ENCODE results near the gene USP6NL. TPM values are rescaled to one million over a fixed set of nuclear protein-coding genes. Genes with fewer than 3 reads are reported as not detected.

The USP6NL gene
- total RNA-seq, 1 donor: 14.7 TPM

DNA sequence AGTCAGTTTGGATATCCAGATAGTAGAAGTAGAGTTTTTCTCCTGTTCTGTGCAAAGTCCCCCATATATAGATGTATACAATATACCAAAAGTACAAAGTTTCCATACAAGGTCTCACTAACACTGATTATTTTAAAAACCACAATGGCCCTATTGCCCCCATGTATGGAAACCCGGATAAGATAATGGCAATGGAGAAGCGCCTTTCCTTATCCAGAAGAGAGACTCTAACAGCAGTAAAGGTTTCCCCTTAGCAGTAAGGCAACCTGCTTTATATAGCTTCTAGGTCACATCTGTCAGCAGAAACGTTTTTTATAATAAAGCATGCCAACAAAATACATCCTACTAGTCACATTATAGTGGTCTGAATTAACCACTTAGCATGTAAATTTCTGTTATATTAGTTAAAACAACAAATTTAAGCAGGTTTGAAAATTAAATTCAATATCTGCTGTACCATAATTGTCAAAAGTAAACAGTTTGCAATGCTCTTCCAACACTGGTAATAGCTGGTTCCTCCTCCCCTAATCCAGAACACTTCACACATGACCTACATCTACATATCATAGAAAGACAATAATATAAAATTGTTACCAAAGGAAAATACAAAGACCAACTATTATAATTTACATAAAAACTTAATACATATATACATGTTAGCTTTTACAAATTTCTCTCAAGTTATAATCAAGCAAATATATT, 22.4 kb downstream of the USP6NL start:
- peaks cover 24% of the 10 kb centered on the region for H3K4me1 ChIP-seq (ENCODE audit: insufficient read depth, low read length)
- H3K27me3 ChIP-seq (ENCODE audit: insufficient read depth, low read length): no peaks in the 10 kb centered on the region
- no peaks in the 10 kb centered on the region for H3K9me3 ChIP-seq (ENCODE audit: low read depth, low read length)
- H3K4me3 ChIP-seq (ENCODE audit: low read length): no peak overlapping the region

DNA sequence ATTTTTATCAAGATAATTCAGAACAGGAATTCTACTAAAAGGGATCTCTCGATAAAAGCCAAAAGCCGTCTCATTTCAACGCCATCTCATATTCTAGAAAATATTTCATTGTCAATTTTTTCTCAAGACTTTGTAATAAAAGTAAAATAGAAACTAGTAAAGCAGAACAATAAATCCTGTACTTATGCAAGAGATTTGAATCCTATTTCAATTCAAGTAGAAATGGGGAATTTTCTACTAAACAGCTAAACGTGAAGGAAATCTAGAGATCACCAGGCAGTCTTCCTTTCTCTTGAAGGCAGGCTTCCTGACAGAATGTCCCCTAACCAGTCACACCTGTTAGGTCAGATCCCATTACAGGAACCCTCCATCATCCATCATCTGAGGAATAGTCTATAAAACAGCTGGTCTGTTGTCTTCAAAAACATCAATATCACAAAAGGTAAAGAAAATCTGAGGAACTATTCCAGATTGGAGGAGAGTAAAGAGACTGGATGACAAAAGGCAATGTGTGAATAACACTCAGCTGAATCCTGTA, 23.7 kb downstream of the USP6NL start:
- no peaks in the 10 kb centered on the region for H3K27me3 ChIP-seq (ENCODE audit: insufficient read depth, low read length)
- peaks cover 24% of the 10 kb centered on the region for H3K4me1 ChIP-seq (ENCODE audit: insufficient read depth, low read length)
- no peak overlapping the region for H3K4me3 ChIP-seq (ENCODE audit: low read length)
- no peaks in the 10 kb centered on the region for H3K9me3 ChIP-seq (ENCODE audit: low read depth, low read length)

DNA sequence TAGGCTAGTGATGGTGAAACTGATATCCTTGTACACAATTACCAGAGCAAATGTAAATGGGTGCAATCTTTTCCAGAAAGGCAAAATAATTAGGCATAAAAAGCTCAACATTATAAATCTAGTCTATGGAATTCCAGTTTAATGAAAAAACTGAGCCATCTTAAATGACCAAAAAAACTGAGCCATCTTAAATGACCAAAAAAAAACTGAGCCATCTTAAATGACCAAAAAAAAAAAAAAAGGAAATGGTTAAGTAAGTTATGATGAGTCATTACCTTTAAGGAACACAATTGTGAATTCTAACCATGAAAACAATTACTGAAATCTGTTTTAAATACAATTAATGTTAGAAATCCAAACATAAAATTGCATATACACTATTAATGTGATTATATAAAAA, 25.3 kb downstream of the USP6NL start:
- Histone ChIP-seq H3K4me3 (ENCODE audit: low read length) (no peak overlapping the region), H3K27me3 (ENCODE audit: insufficient read depth, low read length) (no peaks in the 10 kb centered on the region), H3K4me1 (ENCODE audit: insufficient read depth, low read length) (peaks cover 24% of the 10 kb centered on the region), H3K9me3 (ENCODE audit: low read depth, low read length) (no peaks in the 10 kb centered on the region)

DNA sequence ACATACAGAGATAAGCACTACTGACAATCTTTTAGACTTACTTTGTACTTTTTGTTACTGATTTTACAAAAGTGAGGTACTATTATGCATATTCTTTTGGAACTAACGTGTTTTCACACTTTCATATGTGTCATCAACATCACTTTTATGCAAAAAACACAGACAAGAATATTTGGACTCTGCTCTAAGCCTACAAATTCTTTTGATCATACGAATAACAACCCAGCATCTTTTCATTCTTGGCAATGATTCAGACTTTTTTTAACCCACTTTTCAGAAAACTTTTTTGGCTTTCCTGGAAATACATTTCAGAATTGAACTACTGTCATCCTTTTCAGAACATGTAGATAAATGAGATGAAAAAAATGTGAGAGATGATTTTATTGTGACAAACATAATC, 30.2 kb downstream of the USP6NL start:
- peaks cover 20% of the 10 kb centered on the region for H3K4me1 ChIP-seq (ENCODE audit: insufficient read depth, low read length)
- H3K27me3 ChIP-seq (ENCODE audit: insufficient read depth, low read length): no peaks in the 10 kb centered on the region
- H3K9me3 ChIP-seq (ENCODE audit: low read depth, low read length): no peaks in the 10 kb centered on the region
- no peak overlapping the region for H3K4me3 ChIP-seq (ENCODE audit: low read length)

DNA sequence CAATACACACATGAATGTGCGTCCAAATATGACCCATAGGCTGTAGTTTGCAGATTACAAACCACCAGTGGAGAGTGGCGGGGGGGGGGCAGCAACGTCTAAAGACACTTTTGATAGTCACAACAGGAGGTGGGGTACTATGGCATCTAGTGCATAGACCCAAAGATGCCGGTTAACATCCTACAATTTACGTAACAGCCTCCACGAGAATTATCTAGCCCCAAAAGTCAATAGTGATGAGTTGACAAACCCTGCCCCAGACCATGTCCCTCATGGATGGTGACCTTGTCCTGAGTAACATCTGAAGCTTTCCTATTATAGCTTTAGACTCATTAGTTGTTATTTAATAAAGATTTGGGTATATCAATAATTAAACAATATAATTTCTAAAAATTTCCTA, 31.6 kb downstream of the USP6NL start:
- Histone ChIP-seq H3K4me1 (ENCODE audit: insufficient read depth, low read length) (peaks cover 10% of the 10 kb centered on the region), H3K4me3 (ENCODE audit: low read length) (no peak overlapping the region), H3K27me3 (ENCODE audit: insufficient read depth, low read length) (no peaks in the 10 kb centered on the region), H3K9me3 (ENCODE audit: low read depth, low read length) (no peaks in the 10 kb centered on the region)

DNA sequence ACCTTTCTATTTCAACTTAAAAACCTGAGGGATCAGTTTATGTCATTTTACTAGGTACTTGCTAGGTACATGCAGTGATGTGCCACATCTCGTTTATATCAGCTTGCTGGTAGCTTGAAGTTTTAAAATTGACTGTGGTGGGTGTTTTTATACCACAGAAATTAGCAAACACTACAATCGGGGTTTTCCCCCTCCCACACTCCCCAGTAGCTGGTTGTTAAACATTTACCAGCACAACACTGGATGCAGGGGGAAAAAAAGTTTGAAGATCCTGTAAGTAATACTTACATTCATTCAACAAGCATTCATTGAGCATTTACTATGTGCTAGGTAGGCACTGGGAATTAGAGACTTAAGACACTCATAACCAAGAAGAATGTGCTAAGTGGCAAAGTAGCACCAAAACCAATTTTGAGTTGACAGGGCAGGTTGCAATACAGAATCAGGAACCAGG, 32.6 kb downstream of the USP6NL start:
- H3K27me3 ChIP-seq (ENCODE audit: insufficient read depth, low read length): no peaks in the 10 kb centered on the region
- no peak overlapping the region for H3K4me3 ChIP-seq (ENCODE audit: low read length)
- peaks cover 10% of the 10 kb centered on the region for H3K4me1 ChIP-seq (ENCODE audit: insufficient read depth, low read length)
- H3K9me3 ChIP-seq (ENCODE audit: low read depth, low read length): no peaks in the 10 kb centered on the region

DNA sequence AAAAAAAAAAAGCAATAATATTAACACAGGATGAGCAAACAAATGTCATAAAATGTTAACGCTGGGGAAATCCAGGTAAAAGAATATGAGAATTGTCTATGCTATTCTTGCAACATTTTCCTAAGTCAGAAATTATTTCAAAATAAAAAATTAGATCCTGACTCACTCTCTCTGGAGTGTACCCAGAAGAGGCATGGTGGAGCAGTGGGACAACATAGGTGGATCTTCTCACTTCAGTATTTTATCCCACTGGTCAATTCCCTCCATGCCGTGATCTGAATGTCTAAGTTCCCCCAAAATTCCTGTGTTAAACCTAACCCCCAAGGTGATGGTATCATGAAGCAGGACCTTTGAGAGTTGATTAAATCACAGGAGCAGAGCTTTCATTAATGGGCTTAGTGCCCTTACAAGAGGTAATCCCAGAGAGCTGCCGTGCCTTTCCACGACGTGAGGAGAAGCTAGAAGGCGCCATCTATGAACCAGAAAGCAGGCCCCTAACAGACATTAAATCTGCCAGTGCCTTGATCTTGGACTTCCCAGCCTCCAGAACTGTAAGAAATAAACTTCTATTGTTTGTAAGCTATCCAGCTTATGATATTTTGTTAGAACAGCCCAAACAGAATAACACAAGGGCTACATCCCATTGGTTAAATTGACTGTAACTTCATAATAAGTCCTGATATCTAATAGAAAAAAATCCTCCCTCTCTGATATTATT, 35.2 kb downstream of the USP6NL start:
- Histone ChIP-seq H3K4me1 (ENCODE audit: insufficient read depth, low read length) (peaks cover 16% of the 10 kb centered on the region), H3K9me3 (ENCODE audit: low read depth, low read length) (no peaks in the 10 kb centered on the region), H3K27me3 (ENCODE audit: insufficient read depth, low read length) (no peaks in the 10 kb centered on the region), H3K4me3 (ENCODE audit: low read length) (no peak overlapping the region)

DNA sequence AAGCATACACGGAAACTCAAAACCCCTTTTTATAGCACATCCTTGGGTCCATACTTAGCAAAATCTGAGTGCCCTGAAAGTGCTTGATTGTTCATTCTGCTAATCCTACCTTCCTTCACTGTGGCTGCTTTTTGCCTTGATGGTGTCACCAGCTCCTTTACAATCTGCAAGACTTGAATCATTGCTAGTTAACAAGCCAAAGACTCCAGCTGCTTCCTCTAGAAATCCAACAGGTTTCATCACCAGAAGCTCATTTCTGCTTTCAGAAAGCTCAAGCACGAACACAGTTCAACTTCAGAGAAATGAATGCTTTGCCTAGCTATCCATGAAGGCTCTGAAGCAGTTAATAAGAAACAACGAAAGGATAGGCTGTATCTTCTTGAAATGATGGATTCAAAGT, 38.0 kb downstream of the USP6NL start:
- H3K4me1 ChIP-seq (ENCODE audit: insufficient read depth, low read length): peaks cover 13% of the 10 kb centered on the region
- no peaks in the 10 kb centered on the region for H3K27me3 ChIP-seq (ENCODE audit: insufficient read depth, low read length)
- H3K9me3 ChIP-seq (ENCODE audit: low read depth, low read length): no peaks in the 10 kb centered on the region
- H3K4me3 ChIP-seq (ENCODE audit: low read length): no peak overlapping the region

DNA sequence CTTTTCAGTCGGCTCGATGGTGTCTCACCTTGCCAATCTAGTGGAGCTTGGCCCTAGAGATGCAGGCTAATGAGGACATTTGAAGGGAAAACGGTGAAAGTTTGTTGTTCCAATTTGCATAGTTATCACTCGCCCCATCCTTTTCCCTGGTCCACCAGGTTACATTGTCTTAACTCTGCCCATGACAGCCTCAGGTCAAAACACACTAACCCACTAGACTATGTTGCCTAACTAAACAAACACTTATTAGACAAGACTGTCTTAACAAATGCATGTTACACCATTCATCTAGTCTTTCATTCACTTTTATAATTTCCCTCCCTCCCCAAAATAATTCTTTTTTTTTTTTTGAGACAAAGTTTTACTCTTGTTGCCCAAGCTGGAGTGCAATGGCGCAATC, 40.7 kb downstream of the USP6NL start:
- peaks cover 10% of the 10 kb centered on the region for H3K4me1 ChIP-seq (ENCODE audit: insufficient read depth, low read length)
- H3K9me3 ChIP-seq (ENCODE audit: low read depth, low read length): no peaks in the 10 kb centered on the region
- H3K27me3 ChIP-seq (ENCODE audit: insufficient read depth, low read length): no peaks in the 10 kb centered on the region
- H3K4me3 ChIP-seq (ENCODE audit: low read length): no peak overlapping the region

DNA sequence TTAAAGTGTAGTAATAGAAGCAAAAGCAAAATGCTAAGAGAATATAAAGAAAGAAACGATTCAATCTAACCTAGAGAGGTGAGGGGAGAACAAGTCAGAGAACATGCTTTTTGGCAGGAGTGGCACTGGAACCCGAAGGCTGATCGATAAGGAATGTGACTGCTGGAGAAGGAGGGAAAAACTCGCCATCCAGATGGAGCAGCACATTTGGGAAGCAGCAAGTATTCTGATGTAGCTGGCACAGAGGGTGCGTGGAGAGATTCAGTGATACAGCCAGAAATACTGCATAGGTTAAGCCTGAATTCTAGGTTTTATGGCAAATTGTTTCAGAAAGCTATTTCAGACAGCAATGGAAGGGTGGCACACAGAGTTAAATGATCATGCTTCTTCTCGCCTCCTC, 42.0 kb downstream of the USP6NL start:
- H3K9me3 ChIP-seq (ENCODE audit: low read depth, low read length): no peaks in the 10 kb centered on the region
- H3K27me3 ChIP-seq (ENCODE audit: insufficient read depth, low read length): no peaks in the 10 kb centered on the region
- peaks cover 12% of the 10 kb centered on the region for H3K4me1 ChIP-seq (ENCODE audit: insufficient read depth, low read length)
- H3K4me3 ChIP-seq (ENCODE audit: low read length): no peak overlapping the region

DNA sequence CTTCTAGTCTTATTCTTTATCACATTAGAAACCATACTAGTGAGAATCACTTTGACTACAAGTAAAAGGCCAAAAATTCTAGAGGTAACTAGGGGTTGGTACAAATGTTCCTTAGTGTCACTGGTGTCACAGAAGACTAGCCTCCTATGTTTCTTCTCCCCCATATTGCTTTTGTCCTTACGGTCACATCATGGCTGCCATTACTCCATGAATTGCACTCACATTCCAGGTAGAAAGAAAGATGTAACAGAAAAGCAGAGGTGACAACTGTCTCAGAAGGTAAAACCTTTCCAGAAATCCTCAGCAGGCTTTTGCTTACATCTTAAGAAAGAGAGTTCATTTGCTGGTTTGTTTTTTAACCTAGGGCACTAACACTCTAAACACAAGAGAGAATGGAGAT, 42.9 kb downstream of the USP6NL start:
- no peaks in the 10 kb centered on the region for H3K9me3 ChIP-seq (ENCODE audit: low read depth, low read length)
- H3K27me3 ChIP-seq (ENCODE audit: insufficient read depth, low read length): no peaks in the 10 kb centered on the region
- H3K4me3 ChIP-seq (ENCODE audit: low read length): no peak overlapping the region
- peaks cover 13% of the 10 kb centered on the region for H3K4me1 ChIP-seq (ENCODE audit: insufficient read depth, low read length)

DNA sequence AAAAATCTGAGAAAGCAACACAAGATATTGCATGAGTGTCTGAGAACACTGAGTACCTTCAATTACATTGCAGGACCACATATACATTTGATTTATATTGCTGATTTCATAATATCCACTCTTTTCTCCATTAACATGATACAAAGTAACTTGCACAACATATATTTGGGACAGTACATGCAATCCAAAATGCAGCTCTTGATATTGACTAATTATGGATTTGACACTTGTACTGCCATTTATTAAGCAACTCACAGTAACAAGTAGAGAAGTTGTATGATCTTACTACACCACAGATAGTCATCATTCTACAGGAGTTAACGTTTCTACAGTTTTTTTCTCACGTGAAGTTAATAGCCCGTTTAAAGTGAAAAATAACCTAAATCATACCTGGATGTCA, 46.7 kb downstream of the USP6NL start:
- peaks cover 13% of the 10 kb centered on the region for H3K4me1 ChIP-seq (ENCODE audit: insufficient read depth, low read length)
- H3K9me3 ChIP-seq (ENCODE audit: low read depth, low read length): no peaks in the 10 kb centered on the region

DNA sequence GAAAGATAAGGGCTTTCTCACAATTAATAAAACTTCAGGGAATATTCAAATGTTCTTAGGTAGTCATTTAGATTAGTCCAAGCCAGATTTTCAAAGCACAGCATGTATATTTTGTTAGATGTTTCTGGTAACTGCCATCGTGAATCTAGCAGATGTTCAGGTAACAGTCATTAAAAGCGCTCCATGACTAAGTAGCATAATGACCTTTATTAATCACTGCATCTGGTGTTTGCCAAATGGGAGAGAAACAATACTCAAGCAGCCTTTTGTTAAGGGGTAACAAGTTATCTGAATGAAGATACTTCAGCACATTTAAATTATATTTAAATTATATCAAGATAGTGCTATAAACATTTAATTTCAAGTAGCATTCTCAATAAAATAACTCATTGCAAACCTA, 47.5 kb downstream of the USP6NL start:
- Histone ChIP-seq H3K9me3 (ENCODE audit: low read depth, low read length) (no peaks in the 10 kb centered on the region), H3K4me3 (ENCODE audit: low read length) (no peak overlapping the region), H3K4me1 (ENCODE audit: insufficient read depth, low read length) (peaks cover 13% of the 10 kb centered on the region), H3K27me3 (ENCODE audit: insufficient read depth, low read length) (no peaks in the 10 kb centered on the region)

More for the DNA sequence above, 46.7 kb downstream of the USP6NL start:
- Histone ChIP-seq H3K4me3 (ENCODE audit: low read length) (no peak overlapping the region), H3K27me3 (ENCODE audit: insufficient read depth, low read length) (no peaks in the 10 kb centered on the region)

DNA sequence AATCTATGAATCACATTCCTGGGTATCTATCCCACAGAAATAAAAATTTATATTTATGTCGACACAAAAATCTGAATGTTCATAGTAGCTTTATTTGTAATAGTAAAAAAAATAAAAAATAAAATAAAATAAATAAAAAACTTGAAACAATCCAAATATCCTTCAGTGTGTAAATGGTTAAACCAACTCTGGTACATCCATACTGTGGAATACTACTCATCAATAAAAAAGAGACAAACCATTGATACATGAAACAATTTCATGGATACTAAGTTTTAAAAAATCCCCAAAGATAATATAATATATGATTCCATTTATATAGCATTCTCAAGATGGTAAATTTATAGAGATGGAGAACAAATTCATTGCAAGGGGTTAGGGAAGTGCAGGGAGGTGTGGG, 48.6 kb downstream of the USP6NL start:
- peaks cover 13% of the 10 kb centered on the region for H3K4me1 ChIP-seq (ENCODE audit: insufficient read depth, low read length)
- no peaks in the 10 kb centered on the region for H3K27me3 ChIP-seq (ENCODE audit: insufficient read depth, low read length)
- H3K4me3 ChIP-seq (ENCODE audit: low read length): no peak overlapping the region
- H3K9me3 ChIP-seq (ENCODE audit: low read depth, low read length): no peaks in the 10 kb centered on the region

DNA sequence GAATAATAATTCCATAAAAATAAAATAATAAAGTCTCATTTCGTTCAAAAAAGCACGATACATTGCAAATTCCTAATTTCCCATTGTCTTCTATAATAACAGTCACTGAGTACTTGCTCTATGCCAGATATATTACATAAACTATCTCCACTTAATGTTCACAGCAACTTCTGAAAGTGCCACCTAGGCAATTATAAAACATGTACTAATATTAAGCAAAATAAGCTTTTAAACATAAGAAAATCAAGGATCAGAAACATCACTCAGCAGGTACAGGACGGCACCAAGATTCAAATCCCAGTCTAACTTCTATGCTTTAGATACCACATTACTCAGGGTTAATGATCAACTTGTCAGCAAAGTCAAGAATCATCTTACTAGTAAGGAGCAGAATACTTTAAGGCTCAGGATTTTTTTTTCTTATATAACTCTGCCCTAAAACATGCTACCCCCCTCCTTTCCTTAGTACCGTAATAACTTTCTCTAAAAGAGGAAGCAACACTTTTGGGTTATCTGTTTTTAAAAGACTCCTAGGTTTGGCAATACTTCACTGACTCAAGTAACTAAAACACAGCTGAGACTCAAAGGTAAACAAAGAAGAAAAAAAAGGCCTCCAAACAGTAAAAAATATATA, 51.3 kb downstream of the USP6NL start:
- Histone ChIP-seq H3K4me3 (ENCODE audit: low read length) (no peak overlapping the region), H3K4me1 (ENCODE audit: insufficient read depth, low read length) (peaks cover 10% of the 10 kb centered on the region), H3K9me3 (ENCODE audit: low read depth, low read length) (no peaks in the 10 kb centered on the region), H3K27me3 (ENCODE audit: insufficient read depth, low read length) (no peaks in the 10 kb centered on the region)
